ENCODE measurements around the gene ACAD11.
"Not testable (repeated sequence)": the region's sequence is repeated elsewhere in the genome, so short reads cannot be mapped to it uniquely, and the experiment has no call there.

Gene ACAD11

DNA sequence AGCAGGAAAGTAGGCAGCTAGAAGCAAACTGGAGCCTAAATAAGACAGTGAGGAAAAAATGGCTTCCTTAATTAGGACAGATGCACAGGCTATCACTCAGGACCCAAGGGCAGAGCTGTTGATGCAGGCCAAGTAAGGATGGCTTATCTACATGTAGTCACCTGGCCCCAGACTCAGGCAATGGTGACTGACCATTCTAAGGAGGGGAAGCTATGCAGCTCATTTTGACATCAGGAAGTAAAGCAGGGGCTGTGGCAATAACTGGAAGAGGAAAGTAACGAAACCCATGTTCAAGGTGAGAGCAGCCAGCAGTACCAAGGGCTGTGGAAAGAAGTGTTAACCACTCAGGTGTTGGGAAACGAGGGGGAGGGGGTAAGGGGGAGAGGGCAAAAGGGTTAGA lies 16.2 kb downstream of the ACAD11 start:
- DNase-seq: no peak

- DNase-seq: no peak
Measured at GRCh38 chr3:132642539-132642847, 17.1 kb downstream of the ACAD11 start.

DNA sequence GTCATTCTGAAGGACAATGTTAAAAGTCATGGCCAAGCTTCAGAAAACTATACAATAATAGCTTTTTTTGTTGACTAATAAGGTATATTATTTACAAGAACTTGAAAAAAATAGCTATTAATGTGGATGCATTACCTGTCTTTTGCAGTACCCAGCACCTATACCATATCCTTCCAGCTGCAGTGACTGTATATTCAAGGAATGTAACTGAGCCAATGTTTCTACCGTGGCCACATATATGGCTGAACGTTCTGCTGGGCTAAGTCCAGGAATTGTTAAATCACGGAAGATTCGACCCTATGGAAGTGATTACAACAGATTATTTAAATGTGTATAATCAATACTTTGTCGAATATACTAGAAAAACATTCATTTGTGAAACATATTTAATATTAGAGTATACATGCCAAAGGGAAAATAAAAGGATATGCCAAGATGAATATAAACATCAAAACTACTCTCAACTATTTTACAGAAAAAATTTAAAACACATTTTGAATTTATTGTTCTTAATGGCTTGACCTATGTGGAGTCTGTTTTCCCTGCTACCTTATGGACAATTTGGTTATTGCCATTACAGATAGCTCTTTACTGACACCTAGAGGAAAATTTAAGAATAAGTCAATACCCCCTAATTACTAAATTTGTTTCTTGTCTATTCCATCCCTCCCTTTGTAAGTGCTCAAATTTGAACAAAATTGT lies 17.6 kb downstream of the ACAD11 start:
- peak; percentile 27 for DNase-seq

- not testable (repeated sequence) for DNase-seq
Measured at GRCh38 chr3:132641427-132641826, 18.2 kb downstream of the ACAD11 start.

GRCh38 chr3:132638706-132639105 lies 20.9 kb downstream of the ACAD11 start:
- no peak for DNase-seq

- no peak for DNase-seq
Measured at GRCh38 chr3:132637590-132637989, 22.0 kb downstream of the ACAD11 start.

DNA sequence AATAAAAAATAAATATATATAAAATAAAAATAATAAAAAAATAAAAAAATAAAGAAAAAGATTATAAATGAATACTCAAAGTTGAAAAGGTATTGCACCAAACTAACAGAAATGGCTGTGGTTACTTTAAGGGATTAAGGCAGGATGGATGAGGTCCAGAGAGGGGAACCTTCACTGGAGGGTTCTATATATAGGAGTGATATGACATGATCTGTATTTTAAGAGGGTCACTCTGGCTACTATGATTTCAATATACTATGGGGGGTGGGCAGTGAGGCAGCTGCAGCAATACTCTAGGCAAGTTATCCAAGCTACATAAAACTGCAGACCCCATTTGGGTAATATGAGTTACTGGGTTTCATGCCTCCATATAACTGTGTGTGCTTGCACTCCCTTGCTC lies 24.6 kb downstream of the ACAD11 start:
- DNase-seq: no peak

DNA sequence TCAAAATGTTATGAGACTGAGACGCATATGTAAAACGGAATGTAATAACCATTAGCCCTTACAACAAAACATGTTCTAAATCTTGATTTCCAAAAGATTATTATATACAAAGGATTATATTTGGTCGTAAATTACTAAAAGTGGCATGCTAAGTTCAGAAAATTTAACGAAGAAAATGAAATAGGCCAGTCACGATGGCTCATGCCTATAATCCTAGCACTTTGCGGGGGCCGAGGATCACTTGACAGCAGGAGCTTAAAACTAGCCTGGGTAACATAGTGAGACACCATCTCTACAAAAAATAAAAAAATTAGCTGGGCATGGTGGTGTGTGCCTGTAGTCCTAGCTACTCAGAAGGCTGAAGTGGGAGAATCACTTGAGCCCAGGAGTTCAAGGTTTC lies 29.0 kb downstream of the ACAD11 start:
- DNase-seq: no peak

- DNase-seq: no peak
Measured at GRCh38 chr3:132629928-132630327, 29.7 kb downstream of the ACAD11 start.

DNA sequence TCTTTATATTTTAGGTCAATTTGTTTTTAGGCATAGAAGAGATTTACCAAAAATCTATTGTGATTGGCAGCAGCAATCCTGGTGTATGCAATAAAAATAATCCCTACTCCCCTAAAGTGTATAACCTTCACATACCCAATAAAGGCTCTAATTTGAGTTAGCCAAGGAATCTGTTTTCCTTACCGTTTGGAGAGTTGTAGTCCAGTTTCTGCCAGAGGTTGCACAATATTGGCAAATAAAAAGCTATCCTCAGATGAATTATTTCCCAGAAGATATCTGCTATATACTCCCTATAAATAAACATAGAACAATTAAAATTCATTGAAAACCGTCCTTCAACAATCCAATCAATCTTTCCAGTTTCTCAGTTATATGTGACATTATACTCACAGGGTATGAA lies 31.5 kb downstream of the ACAD11 start:
- DNase-seq: no peak

- DNase-seq: no peak
Measured at GRCh38 chr3:132626955-132627354, 32.7 kb downstream of the ACAD11 start.

DNA sequence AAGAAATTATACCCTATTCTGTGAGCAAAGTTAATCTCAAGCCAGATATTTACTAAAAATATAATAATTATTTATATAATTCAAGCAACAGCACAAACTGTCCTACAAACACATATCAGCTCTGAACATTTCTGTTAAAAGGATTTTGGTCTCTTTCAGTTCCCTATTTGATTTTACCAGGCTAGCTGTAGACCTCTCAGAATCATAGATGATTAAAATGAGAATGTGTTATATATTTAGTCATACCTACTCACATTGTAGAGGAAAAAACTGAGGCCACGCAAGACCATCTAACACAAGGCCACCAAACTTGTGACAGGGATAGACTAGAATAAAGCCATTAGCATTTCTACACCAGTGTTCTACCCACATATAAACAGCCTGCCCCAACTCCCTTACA lies 34.0 kb downstream of the ACAD11 start:
- no peak for DNase-seq

- no peak for DNase-seq
Measured at GRCh38 chr3:132624790-132625189, 34.8 kb downstream of the ACAD11 start.

DNA sequence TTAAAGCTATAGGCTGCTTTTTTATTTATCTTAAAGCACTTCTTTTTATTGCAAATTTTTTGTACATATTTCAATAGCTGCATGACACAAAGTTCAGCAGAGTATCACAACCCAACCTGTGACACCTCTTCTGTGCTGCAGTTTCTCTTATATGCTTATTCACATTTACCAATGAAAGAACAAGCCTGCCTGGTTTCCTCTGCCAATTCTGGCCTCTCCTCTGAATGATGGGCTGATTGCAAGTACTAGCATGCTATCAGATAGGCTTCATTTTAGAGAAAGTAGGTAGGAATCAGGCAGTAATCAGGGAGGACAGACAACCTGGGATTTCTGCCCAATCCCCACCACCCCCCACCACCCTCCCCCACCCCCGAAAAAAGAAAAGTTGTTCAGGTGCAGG lies 36.0 kb downstream of the ACAD11 start:
- no peak for DNase-seq

DNA sequence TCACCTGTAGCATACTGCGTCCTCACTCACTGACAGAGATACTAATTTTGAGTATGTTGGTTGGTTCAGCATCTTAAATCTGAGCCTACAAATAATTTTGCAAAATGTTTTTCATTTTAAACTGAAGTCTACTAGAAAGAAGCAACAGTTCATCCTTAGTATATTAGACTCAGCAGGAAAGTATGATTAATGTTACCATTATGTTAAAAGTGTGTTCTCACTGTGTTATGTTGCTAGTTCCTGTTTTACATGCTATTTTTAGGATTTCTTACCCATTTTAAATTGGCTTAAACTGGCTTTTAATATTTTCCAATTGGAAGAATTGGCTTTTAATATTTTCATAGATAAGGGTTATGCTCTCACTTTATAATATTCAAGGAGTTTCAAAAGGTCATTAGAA lies 36.8 kb downstream of the ACAD11 start:
- DNase-seq: no peak

- no peak for DNase-seq
Measured at GRCh38 chr3:132622148-132622547, 37.5 kb downstream of the ACAD11 start.

- no peak for DNase-seq
Measured at GRCh38 chr3:132616780-132617179, 42.8 kb downstream of the ACAD11 start.

GRCh38 chr3:132615881-132616280 lies 43.7 kb downstream of the ACAD11 start:
- no peak for DNase-seq

DNA sequence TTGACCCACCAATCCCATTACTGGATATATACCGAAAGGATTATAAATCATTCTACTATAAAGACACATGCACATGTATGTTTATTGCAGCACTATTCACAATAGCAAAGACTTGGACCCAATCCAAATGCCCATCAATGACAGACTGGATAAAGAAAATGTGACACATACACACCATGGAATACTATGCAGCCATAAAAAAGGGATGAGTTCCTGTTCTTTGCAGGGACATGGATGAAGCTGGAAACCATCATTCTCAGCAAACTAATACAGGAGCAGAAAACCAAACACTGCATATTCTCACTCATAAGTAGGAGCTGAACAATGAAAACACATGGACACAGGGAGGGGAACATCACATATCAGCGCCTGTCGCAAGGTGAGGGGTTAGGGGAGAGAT lies 44.3 kb downstream of the ACAD11 start:
- not testable (repeated sequence) for DNase-seq

DNA sequence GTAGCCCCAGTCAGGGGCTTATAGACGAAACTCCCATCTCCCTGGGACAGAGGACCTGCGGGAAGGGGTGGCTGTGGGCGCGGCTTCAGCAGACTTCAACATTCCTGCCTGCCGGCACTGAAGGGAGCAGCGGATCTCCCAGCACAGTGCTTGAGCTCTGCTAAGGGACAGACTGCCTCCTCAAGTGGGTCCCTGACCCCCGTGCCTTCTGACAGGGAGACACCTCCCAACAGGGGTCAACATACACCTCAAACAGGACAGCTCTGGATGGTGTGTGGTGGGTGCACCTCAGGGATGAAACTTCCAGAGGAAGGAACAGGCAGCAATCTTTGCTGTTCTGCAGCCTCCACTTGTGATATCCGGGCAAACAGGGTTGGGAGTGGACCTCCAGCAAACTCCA lies 53.0 kb downstream of the ACAD11 start:
- not testable (repeated sequence) for DNase-seq

DNA sequence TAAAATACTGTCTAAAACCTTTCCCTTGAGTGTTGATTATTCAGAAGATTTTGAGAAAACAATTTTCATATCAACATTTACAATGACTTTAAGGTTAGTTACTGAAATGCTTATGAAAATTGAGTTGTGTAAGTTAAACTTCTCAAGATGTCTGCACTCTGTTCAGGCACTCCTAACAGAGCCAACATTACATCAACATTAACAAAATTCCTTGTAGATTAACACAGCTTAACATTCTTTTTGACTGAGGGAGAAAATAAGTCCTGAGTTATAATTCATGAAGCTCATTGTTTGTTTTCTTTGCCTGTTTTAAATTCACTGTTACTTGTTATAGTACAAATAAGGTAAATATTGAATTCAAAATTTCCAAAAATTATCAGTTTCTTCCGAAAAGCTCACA lies 53.5 kb downstream of the ACAD11 start:
- DNase-seq: no peak

- DNase-seq: no peak
Measured at GRCh38 chr3:132605374-132605792, 54.2 kb downstream of the ACAD11 start.

DNA sequence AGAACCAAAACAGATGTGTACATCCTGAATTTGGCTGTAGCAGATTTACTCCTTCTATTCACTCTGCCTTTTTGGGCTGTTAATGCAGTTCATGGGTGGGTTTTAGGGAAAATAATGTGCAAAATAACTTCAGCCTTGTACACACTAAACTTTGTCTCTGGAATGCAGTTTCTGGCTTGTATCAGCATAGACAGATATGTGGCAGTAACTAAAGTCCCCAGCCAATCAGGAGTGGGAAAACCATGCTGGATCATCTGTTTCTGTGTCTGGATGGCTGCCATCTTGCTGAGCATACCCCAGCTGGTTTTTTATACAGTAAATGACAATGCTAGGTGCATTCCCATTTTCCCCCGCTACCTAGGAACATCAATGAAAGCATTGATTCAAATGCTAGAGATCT lies 59.0 kb downstream of the ACAD11 start:
- not testable (repeated sequence) for DNase-seq

DNA sequence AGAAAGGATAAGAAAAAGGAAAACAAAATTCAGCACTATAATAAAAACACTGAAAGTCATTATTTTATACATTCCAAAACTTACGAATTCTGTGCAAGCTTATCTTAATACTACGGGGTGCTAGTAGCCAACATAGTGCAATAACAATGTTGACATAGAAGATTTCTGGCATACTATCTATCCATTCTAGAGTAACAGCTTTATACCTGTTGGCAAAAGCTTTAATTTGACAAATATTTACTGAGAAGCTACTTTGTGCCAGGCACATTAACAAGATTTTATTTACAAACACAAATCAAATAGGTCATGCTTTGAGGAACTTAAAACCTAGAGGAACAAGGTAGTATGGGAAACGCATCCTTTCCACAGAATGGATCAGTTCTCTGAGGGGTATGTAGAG lies 61.4 kb downstream of the ACAD11 start:
- no peak for DNase-seq

GRCh38 chr3:132597660-132598059 lies 61.9 kb downstream of the ACAD11 start:
- DNase-seq: no peak
